ENCODE measurements around the gene TMEM170B. TPM values are rescaled to one million over a fixed set of nuclear protein-coding genes. Genes with fewer than 3 reads are reported as not detected.
"Not testable (repeated sequence)": the region's sequence is repeated elsewhere in the genome, so short reads cannot be mapped to it uniquely, and the experiment has no call there.

The TMEM170B gene
- total RNA-seq, 4 donors from 2014 or later = 0.57 to 2.7 (median 1.1) TPM

DNA sequence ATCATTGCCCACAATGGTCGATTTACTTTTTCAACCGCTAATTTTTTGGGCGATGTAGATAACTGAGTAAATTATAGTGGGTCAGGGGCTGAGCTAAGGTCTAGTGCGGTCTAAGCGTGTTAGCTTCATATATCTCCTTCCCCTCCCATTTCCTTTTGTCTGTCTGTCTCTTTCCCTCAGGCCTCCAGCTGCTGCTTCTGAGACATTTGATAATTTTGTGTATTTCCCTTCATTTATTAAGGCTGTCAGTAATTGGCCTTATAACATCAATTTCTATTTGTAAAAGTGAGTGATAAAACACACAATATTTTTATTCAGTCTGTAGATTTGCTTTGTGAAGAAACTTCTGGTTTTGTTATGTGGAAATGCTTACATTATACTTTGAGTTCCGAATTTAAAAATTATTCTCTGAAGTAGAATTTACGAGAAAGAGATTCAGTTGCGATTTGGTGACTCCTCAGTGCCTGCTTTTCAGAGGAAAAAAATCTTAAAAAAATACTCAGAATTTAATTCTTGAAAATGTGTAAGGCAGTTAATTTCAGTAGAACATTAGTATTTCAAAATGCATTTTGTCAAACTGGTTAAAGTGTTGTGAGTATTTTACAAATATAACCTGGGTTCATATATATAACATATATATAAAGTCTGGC, 1.4 kb downstream of the TMEM170B start:
- Histone ChIP-seq H3K4me1 (peaks cover 6 to 20% (median 8%) of the 10 kb centered on the region in 3 donors), H3K27ac (peak overlapping the region in 2 of 4 donors; percentile 77 to 87), H3K27me3 (peaks cover 0 to 22% (median 0%) of the 10 kb centered on the region in 4 donors), H3K9me3 (no peaks in the 10 kb centered on the region), H3K4me3 (peak overlapping the region; percentile 62 to 94 (median 83)), H3K36me3 (no peaks in the 10 kb centered on the region)
- DNase-seq = no peak
- intact Hi-C loops (cut with DNase I) = no loop called here
- no peak for TF ChIP-seq POLR2A (IDR thresholded peaks at IDR 0.05)
- TF ChIP-seq, protein P1, sequence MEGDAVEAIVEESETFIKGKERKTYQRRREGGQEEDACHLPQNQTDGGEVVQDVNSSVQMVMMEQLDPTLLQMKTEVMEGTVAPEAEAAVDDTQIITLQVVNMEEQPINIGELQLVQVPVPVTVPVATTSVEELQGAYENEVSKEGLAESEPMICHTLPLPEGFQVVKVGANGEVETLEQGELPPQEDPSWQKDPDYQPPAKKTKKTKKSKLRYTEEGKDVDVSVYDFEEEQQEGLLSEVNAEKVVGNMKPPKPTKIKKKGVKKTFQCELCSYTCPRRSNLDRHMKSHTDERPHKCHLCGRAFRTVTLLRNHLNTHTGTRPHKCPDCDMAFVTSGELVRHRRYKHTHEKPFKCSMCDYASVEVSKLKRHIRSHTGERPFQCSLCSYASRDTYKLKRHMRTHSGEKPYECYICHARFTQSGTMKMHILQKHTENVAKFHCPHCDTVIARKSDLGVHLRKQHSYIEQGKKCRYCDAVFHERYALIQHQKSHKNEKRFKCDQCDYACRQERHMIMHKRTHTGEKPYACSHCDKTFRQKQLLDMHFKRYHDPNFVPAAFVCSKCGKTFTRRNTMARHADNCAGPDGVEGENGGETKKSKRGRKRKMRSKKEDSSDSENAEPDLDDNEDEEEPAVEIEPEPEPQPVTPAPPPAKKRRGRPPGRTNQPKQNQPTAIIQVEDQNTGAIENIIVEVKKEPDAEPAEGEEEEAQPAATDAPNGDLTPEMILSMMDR (IDR thresholded peaks at IDR 0.05) = no peak
- 37 to 42% methylated on average over 8 of the region's 8 CpGs for WGBS, 2 donors

DNA sequence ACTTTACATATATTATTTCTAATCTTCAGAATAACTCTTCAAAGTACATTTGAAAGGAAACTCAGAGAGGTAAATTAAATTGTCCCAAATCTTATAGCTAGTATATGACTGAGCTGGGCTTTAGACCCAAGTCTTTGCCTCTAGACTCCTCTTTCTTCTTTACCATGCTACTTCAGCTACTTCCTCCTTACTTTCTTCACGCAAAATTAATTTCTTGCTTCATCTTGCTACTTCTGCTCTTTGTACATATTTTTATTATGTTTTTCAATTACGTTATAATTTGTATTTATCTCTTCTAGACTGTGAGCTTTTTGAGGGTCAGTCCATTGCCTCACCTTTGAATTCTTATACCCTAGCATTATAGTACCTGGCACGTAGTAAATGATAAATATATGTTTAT, 5.3 kb downstream of the TMEM170B start:
- no peak for DNase-seq
- no peak overlapping the region for H3K27ac ChIP-seq
- no peaks in the 10 kb centered on the region for H3K9me3 ChIP-seq
- H3K36me3 ChIP-seq = no peaks in the 10 kb centered on the region
- 82 to 92% methylated on average over 3 of the region's 3 CpGs for WGBS, 2 donors
- intact Hi-C loops (cut with DNase I) = no loop called here
- peaks cover 0 to 9% (median 0%) of the 10 kb centered on the region in 4 donors for H3K27me3 ChIP-seq
- H3K4me1 ChIP-seq = peaks cover 0 to 10% (median 0%) of the 10 kb centered on the region in 3 donors
- no peak overlapping the region for H3K4me3 ChIP-seq
- TF ChIP-seq POLR2A (IDR thresholded peaks at IDR 0.05) = no peak
- TF ChIP-seq, protein P1 (IDR thresholded peaks at IDR 0.05) = no peak

DNA sequence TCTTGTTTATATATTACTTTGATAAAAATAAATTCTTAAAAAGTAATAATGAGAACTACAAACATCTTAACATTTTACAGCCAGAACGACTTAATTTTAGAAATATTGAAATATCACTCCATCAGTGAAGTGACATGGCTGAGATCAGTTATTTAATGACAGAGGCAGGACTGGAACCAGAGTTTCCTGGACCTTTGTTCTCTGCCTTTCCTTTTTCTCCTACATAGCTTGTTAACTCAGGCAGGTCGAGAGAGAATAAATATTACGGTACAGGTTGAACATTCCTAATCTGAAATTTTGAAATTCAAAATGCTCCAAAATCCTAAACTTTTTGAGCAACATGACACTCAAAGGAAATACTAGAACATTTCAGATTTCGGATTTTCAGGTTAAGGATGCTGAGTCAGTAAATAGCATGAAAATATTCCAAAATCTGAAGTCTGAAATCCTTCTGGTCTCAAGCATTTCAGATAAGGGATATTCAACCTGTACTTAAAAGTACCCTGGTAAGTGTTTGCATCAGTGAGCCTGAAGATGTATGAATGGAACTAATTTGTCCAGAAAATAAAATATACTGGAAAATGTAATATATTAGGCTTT, 6.5 kb downstream of the TMEM170B start:
- H3K36me3 ChIP-seq = no peaks in the 10 kb centered on the region
- no peak overlapping the region for H3K4me3 ChIP-seq
- 75 to 79% methylated on average over 4 of the region's 4 CpGs for WGBS, 2 donors
- DNase-seq = no peak
- no peak overlapping the region for H3K27ac ChIP-seq
- intact Hi-C loops (cut with DNase I) = no loop called here
- TF ChIP-seq POLR2A (IDR thresholded peaks at IDR 0.05) = no peak
- TF ChIP-seq, protein P1 (IDR thresholded peaks at IDR 0.05) = no peak
- peaks cover 0 to under 1% (median 0%) of the 10 kb centered on the region in 3 donors for H3K4me1 ChIP-seq
- H3K27me3 ChIP-seq = no peaks in the 10 kb centered on the region
- no peaks in the 10 kb centered on the region for H3K9me3 ChIP-seq

DNA sequence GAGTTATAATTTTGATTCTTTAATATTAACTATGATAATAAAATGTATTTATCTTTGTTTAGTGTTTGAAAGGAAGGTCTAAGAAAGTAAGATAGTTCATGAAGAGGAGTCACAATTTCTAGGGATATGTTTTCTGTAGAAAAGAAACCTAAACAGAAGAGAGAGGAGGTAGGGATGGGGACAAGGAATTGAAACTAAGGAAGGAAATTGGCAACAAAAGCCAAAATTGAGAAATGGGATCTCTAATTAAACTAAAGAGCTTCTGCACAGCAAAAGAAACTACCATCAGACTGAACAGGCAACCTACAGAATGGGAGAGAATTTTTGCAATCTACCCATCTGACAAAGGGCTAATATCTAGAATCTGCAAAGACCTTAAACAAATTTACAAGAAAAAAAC, 10.3 kb downstream of the TMEM170B start:
- intact Hi-C loops (cut with DNase I); H3K4me3 ChIP-seq; H3K36me3 ChIP-seq; H3K27ac ChIP-seq; DNase-seq; H3K27me3 ChIP-seq; H3K9me3 ChIP-seq; H3K4me1 ChIP-seq: not testable (repeated sequence)

DNA sequence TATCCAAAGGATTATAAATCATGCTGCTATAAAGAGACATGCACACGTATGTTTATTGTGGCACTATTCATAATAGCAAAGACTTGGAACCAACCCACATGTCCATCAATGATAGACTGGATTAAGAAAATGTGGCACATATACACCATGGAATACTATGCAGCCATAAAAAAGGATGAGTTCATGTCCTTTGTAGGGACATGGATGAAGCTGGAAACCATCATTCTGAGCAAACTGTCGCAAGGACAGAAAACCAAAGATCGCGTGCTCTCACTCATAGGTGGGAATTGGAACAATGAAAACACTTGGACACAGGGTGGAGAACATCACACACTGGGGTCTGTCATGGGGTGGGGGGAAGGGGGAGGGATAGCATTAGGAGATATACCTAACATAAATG, 11.0 kb downstream of the TMEM170B start:
- H3K4me3 ChIP-seq; intact Hi-C loops (cut with DNase I); H3K36me3 ChIP-seq; H3K27me3 ChIP-seq; H3K9me3 ChIP-seq; H3K27ac ChIP-seq; DNase-seq; H3K4me1 ChIP-seq: not testable (repeated sequence)
- 91 to 96% methylated on average over 4 of the region's 4 CpGs for WGBS, 2 donors

DNA sequence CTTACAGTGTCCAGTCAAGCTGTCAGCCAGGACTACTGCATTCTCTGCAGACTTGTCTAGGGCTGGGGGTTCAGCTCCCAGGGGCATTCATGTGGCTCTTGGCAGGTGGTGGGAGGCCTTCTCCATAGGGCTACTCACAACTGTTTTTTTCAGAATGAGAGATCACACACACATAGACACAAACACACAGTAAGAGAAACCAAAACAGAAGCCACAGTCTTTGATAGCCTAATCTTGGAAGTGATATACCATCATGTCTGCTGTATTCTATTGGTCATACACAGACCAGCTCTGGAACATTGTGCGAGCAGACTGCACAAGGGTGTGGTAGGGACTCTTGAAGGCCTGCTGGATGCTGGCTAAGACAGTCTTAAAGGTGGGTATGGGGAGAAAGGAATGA, 13.5 kb downstream of the TMEM170B start:
- DNase-seq = no peak
- no peak for TF ChIP-seq POLR2A (IDR thresholded peaks at IDR 0.05)
- TF ChIP-seq, protein P1 (IDR thresholded peaks at IDR 0.05) = no peak
- WGBS, 2 donors = 85 to 100% methylated on average over 1 of the region's 1 CpG
- intact Hi-C loops (cut with DNase I) = no loop called here
- no peaks in the 10 kb centered on the region for H3K9me3 ChIP-seq
- no peaks in the 10 kb centered on the region for H3K27me3 ChIP-seq
- no peaks in the 10 kb centered on the region for H3K4me1 ChIP-seq
- H3K27ac ChIP-seq = no peak overlapping the region
- no peak overlapping the region for H3K4me3 ChIP-seq
- no peaks in the 10 kb centered on the region for H3K36me3 ChIP-seq

All from esophagus squamous epithelium (tissue), 5 donors.